ENCODE results near the gene IMMT. TPM values are rescaled to one million over a fixed set of nuclear protein-coding genes. Genes with fewer than 3 reads are reported as not detected.

IMMT gene
- total RNA-seq, 1 experiment from 2014 or later, result 114 TPM

- peaks cover 9% of the 10 kb centered on the region for H3K4me1 Mint-ChIP-seq (ENCODE audit: insufficient read depth, unreplicated experiment)
- intact Hi-C loops (cut with micrococcal nuclease), result loop anchor here (10.0 kb wide), 2 partner anchors 71 to 401 kb away; partner anchors contain the start of gene RNF103
- H3K4me3 Mint-ChIP-seq (ENCODE audit: unreplicated experiment), result no peak overlapping the region
- ChIA-PET POLR2A (no interaction called here), CTCF (interaction anchor here (0.7 to 1.3 kb wide), 3 partner anchors 18 to 192 kb away, joined by 3 to 6 read pairs (median 4); no protein-coding TSS in a partner anchor)
- no peaks in the 10 kb centered on the region for H3K27me3 Mint-ChIP-seq (ENCODE audit: insufficient read depth, unreplicated experiment)
- no peak for DNase-seq (ENCODE audit: unreplicated experiment)
- BruUV-seq (replicated peaks), result no TSS peak
- H3K27ac Mint-ChIP-seq (ENCODE audit: low read depth, unreplicated experiment), result no peak overlapping the region
- TF ChIP-seq, protein P1, sequence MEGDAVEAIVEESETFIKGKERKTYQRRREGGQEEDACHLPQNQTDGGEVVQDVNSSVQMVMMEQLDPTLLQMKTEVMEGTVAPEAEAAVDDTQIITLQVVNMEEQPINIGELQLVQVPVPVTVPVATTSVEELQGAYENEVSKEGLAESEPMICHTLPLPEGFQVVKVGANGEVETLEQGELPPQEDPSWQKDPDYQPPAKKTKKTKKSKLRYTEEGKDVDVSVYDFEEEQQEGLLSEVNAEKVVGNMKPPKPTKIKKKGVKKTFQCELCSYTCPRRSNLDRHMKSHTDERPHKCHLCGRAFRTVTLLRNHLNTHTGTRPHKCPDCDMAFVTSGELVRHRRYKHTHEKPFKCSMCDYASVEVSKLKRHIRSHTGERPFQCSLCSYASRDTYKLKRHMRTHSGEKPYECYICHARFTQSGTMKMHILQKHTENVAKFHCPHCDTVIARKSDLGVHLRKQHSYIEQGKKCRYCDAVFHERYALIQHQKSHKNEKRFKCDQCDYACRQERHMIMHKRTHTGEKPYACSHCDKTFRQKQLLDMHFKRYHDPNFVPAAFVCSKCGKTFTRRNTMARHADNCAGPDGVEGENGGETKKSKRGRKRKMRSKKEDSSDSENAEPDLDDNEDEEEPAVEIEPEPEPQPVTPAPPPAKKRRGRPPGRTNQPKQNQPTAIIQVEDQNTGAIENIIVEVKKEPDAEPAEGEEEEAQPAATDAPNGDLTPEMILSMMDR (IDR thresholded peaks at IDR 0.05; ENCODE audit: unreplicated experiment), result no peak
- no peaks in the 10 kb centered on the region for H3K36me3 Mint-ChIP-seq (ENCODE audit: insufficient read depth, unreplicated experiment)
- H3K9me3 Mint-ChIP-seq (ENCODE audit: unreplicated experiment), result no peaks in the 10 kb centered on the region
Measured at GRCh38 chr2:86223927-86224560, 28.8 kb upstream of the IMMT start.

GRCh38 chr2:86223140-86223926 lies 28.1 kb upstream of the IMMT start:
- CTCF ChIA-PET, result interaction anchor here (0.7 to 4.3 kb wide), 5 partner anchors 35 to 219 kb away, joined by 3 to 52 read pairs (median 4); no protein-coding TSS in a partner anchor
- H3K9me3 Mint-ChIP-seq (ENCODE audit: unreplicated experiment), result no peaks in the 10 kb centered on the region
- peaks cover 9% of the 10 kb centered on the region for H3K4me1 Mint-ChIP-seq (ENCODE audit: insufficient read depth, unreplicated experiment)
- BruUV-seq (replicated peaks), result no TSS peak
- no peaks in the 10 kb centered on the region for H3K27me3 Mint-ChIP-seq (ENCODE audit: insufficient read depth, unreplicated experiment)
- POLR2A ChIA-PET, result interaction anchor here (0.6 to 2.7 kb wide), 3 partner anchors 10 to 218 kb away, joined by 3 to 21 read pairs (median 3); partner anchors contain the start of gene KDM3A
- H3K27ac Mint-ChIP-seq (ENCODE audit: low read depth, unreplicated experiment), result no peak overlapping the region
- no peaks in the 10 kb centered on the region for H3K36me3 Mint-ChIP-seq (ENCODE audit: insufficient read depth, unreplicated experiment)
- TF ChIP-seq, protein P1 (IDR thresholded peaks at IDR 0.05; ENCODE audit: unreplicated experiment), result no peak
- intact Hi-C loops (cut with micrococcal nuclease), result loop anchor here (10.0 kb wide), 2 partner anchors 71 to 401 kb away; partner anchors contain the start of gene RNF103
- DNase-seq (ENCODE audit: unreplicated experiment), result no peak
- H3K4me3 Mint-ChIP-seq (ENCODE audit: unreplicated experiment), result no peak overlapping the region

- Mint-ChIP-seq H3K4me3 (ENCODE audit: unreplicated experiment) (no peak overlapping the region), H3K9me3 (ENCODE audit: unreplicated experiment) (no peaks in the 10 kb centered on the region), H3K36me3 (ENCODE audit: insufficient read depth, unreplicated experiment) (no peaks in the 10 kb centered on the region), H3K27ac (ENCODE audit: low read depth, unreplicated experiment) (no peak overlapping the region), H3K27me3 (ENCODE audit: insufficient read depth, unreplicated experiment) (no peaks in the 10 kb centered on the region), H3K4me1 (ENCODE audit: insufficient read depth, unreplicated experiment) (peaks cover 9% of the 10 kb centered on the region)
- ChIA-PET CTCF (interaction anchor here (0.6 to 4.3 kb wide), 59 partner anchors 8 to 624 kb away, joined by 3 to 57 read pairs (median 4); partner anchors contain the start of gene REEP1), POLR2A (interaction anchor here (0.6 to 2.7 kb wide), 7 partner anchors 22 to 338 kb away, joined by 3 to 21 read pairs (median 4); partner anchors contain the start of genes KDM3A, MRPL35 and REEP1)
- DNase-seq (ENCODE audit: unreplicated experiment), result peak; percentile 71
- intact Hi-C loops (cut with micrococcal nuclease), result loop anchor here (1.0 to 10.0 kb wide), 4 partner anchors 74 to 404 kb away; partner anchors contain the start of gene RNF103
- TF ChIP-seq, protein P1 (IDR thresholded peaks at IDR 0.05; ENCODE audit: unreplicated experiment), result peak; percentile 90
- BruUV-seq (replicated peaks), result no TSS peak
Measured at GRCh38 chr2:86221066-86221684, 25.9 kb upstream of the IMMT start.
